Progenitor cell of endocrine pancreas (in vitro differentiated cells): Measurements from ENCODE around the gene CMTM8. TPM values are rescaled to one million over a fixed set of nuclear protein-coding genes. Genes with fewer than 3 reads are reported as not detected.
A peak's percentile ranks its signal among the peaks of the same experiment; 100 is the strongest.

Experiments
- DNase-seq: peaks from one replicate; pipeline ENCODE4 v3.0.0; 2021; ENCODE audit warnings: low spot score; ENCODE audit not compliant: unreplicated experiment
- H3K27ac Mint-ChIP-seq: 2 replicates; pipeline ENCODE4 v1.8.0; 2021; ENCODE audit warnings: mild to moderate bottlenecking, moderate library complexity, mixed read lengths
- H3K27me3 Mint-ChIP-seq: 2 replicates; pipeline ENCODE4 v1.8.0; 2021; ENCODE audit warnings: mixed read lengths
- H3K36me3 Mint-ChIP-seq: 2 replicates; pipeline ENCODE4 v1.8.0; 2022; ENCODE audit warnings: mixed read lengths; ENCODE audit not compliant: insufficient read depth
- H3K4me1 Mint-ChIP-seq: 2 replicates; pipeline ENCODE4 v1.8.0; 2021; ENCODE audit warnings: low read depth, mixed read lengths
- H3K4me3 Mint-ChIP-seq: 2 replicates; pipeline ENCODE4 v1.8.0; 2021; ENCODE audit warnings: low read depth, mild to moderate bottlenecking, moderate library complexity, mixed read lengths
- H3K9me3 Mint-ChIP-seq: 2 replicates; pipeline ENCODE4 v1.8.0; 2021; ENCODE audit warnings: low read depth, mixed read lengths
- CTCF ChIP-seq: fragments of 200-600 bp; sonication (generic); IDR thresholded peaks from one replicate; pipeline ENCODE4 v1.5.0; 2021; ENCODE audit warnings: antibody characterized with exemption, mild to moderate bottlenecking; ENCODE audit not compliant: unreplicated experiment
- total RNA-seq: library from RNA; stranded (reverse); gene quantifications from 2 replicates; pipeline ENCODE4 v1.2.1, GENCODE V29; 2021

Gene CMTM8
- total RNA-seq, 1 donor from 2014 or later, result 39.1 TPM

GRCh38 chr3:32202496-32202895 is 36.0 kb upstream of the CMTM8 start:
- no peak for DNase-seq
- peaks cover 8% of the 10 kb centered on the region for H3K4me1 Mint-ChIP-seq
- no peaks in the 10 kb centered on the region for H3K27me3 Mint-ChIP-seq
- H3K9me3 Mint-ChIP-seq, result no peaks in the 10 kb centered on the region
- no peak overlapping the region for H3K27ac Mint-ChIP-seq
- no peaks in the 10 kb centered on the region for H3K36me3 Mint-ChIP-seq
- no peak for TF ChIP-seq CTCF
- no peak overlapping the region for H3K4me3 Mint-ChIP-seq

- DNase-seq, result no peak
- no peaks in the 10 kb centered on the region for H3K36me3 Mint-ChIP-seq
- H3K4me3 Mint-ChIP-seq, result no peak overlapping the region
- TF ChIP-seq CTCF, result no peak
- H3K9me3 Mint-ChIP-seq, result no peaks in the 10 kb centered on the region
- no peaks in the 10 kb centered on the region for H3K27me3 Mint-ChIP-seq
- no peak overlapping the region for H3K27ac Mint-ChIP-seq
- peaks cover 9% of the 10 kb centered on the region for H3K4me1 Mint-ChIP-seq
Observed at GRCh38 chr3:32203854-32204253, 34.6 kb upstream of the CMTM8 start.

- H3K27ac Mint-ChIP-seq, result no peak overlapping the region
- no peak overlapping the region for H3K4me3 Mint-ChIP-seq
- H3K36me3 Mint-ChIP-seq, result no peaks in the 10 kb centered on the region
- no peaks in the 10 kb centered on the region for H3K27me3 Mint-ChIP-seq
- no peaks in the 10 kb centered on the region for H3K9me3 Mint-ChIP-seq
- TF ChIP-seq CTCF, result no peak
- no peak for DNase-seq
- H3K4me1 Mint-ChIP-seq, result peaks cover 8% of the 10 kb centered on the region
Observed at GRCh38 chr3:32208447-32208846, 30.0 kb upstream of the CMTM8 start.

GRCh38 chr3:32215185-32215584 is 23.3 kb upstream of the CMTM8 start:
- peak overlapping the region; percentile 0 for H3K4me3 Mint-ChIP-seq

GRCh38 chr3:32216172-32216783 is 22.2 kb upstream of the CMTM8 start:
- H3K27ac Mint-ChIP-seq, result peak overlapping the region; percentile 93

More at GRCh38 chr3:32215185-32215584, 23.3 kb upstream of the CMTM8 start:
- Mint-ChIP-seq H3K36me3 (no peaks in the 10 kb centered on the region), H3K27ac (peak overlapping the region; percentile 93), H3K4me1 (peaks cover 39% of the 10 kb centered on the region), H3K27me3 (no peaks in the 10 kb centered on the region), H3K9me3 (no peaks in the 10 kb centered on the region)
- no peak for TF ChIP-seq CTCF
- DNase-seq, result no peak

More at GRCh38 chr3:32216172-32216783, 22.2 kb upstream of the CMTM8 start:
- H3K36me3 Mint-ChIP-seq, result no peaks in the 10 kb centered on the region
- DNase-seq, result peak; percentile 56
- peaks cover 39% of the 10 kb centered on the region for H3K4me1 Mint-ChIP-seq
- peak overlapping the region; percentile 59 for H3K4me3 Mint-ChIP-seq
- no peaks in the 10 kb centered on the region for H3K27me3 Mint-ChIP-seq
- no peaks in the 10 kb centered on the region for H3K9me3 Mint-ChIP-seq
- no peak for TF ChIP-seq CTCF
